ENCODE measurements around the gene CDH4.

DNA sequence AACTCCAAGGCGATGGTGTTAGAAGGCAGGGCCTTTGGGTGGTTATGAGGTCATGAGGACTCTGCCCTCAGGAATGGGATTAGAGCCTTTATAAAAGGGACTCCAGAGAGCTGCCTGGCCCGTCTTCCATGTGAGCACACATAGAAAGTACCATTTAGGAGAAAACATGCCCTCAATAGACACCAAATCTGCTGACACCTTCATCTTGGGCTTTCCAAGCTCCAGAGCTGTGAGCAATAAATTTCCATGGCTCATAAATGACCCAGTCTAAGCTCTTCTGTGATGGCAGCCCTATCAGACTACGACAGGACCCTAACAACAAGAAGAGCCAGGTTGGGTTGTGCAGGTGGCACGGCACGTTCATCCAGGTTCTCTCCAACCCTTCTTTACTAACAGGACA lies 189.5 kb downstream of the CDH4 start:
- TF ChIP-seq CTCF (IDR thresholded peaks at IDR 0.05) (no peak), EZH2 (IDR thresholded peaks at IDR 0.05) (no peak)

Measured in neural progenitor cell (in vitro differentiated cells).